Ovary (tissue), 3 donors: Measurements from ENCODE around the gene DYNC1LI1.

Experiments used
- CTCF ChIP-seq, 3 donors: fragments of 450-650 bp in 2 of 3; fragments of 200-600 bp in 1 of 3; IDR thresholded peaks; one replicate each; pipeline versions ENCODE4 v1.5.1 to v1.8.0; 2016 to 2022; ENCODE audit warnings: antibody characterized with exemption in 3 of 3, mild to moderate bottlenecking in 1 of 3
- POLR2A ChIP-seq: fragments of 450-650 bp; IDR thresholded peaks from one replicate; pipeline ENCODE4 v1.6.1; 2017; ENCODE audit warnings: antibody characterized with exemption, mild to moderate bottlenecking, moderate library complexity
- donor health status: DM: no; HTN: no; CAD: no.

DNA sequence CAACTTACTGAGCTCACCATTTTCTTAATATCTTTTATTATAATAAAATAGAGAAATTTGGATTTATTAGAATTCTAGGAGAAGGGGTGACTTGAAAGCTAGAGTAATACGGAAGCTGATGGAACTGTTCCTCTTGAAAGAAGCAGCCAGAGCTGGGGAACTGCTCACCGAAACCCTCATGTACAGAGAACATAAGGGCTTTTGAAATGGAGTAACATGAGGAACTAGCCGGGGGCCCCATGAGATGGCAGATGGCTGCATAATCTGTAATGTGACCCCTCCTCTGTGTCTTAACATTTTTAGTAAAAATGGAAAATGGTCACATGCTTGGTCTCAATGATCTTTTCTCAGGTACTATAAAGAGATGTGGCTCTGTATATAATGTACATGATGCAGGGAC, 15.7 kb upstream of the DYNC1LI1 start:
- TF ChIP-seq CTCF (IDR thresholded peaks at IDR 0.05): no peak
- TF ChIP-seq POLR2A: no peak
